Measurements from ENCODE around the gene BRCA1. TPM values are rescaled to one million over a fixed set of nuclear protein-coding genes. Genes with fewer than 3 reads are reported as not detected.
"Not testable (repeated sequence)": the region's sequence is repeated elsewhere in the genome, so short reads cannot be mapped to it uniquely, and the experiment has no call there.

BRCA1 gene
- total and polyA plus RNA-seq, 12 donors, result 1.1 to 10.4 (median 3.7) TPM

DNA sequence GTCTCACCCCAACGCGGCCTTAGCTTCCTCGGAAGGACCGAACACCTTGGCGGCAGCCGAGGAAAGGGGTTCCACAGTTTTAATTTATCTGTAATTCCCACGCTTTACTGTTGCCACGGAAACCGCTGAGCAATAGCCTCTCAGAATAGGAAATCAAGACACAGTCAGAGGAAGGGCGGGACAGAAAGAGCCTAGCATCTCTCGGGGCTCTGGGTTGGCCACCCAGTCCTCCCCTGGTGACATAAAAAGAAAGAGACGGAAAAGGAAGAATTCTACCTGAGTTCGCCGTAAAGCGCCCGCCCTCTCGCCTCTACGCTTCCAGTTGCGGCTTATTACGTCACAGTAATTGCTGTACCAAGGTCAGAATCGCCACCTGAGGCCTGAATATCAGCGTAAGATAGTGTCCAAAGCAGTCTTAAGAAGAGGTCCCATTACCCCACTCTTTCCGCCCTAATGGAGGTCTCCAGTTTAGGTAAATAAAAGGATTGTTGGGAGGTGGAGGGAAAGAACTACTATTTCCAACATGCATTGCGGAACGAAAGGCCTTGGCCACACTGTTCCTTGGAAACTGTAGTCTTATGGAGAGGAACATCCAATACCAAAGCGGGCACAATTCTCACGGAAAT, 45.1 kb upstream of the BRCA1 start:
- peak; percentile 87 to 98 (median 95) for DNase-seq
- Histone ChIP-seq H3K27ac (peak overlapping the region; percentile 78 to 98 (median 97)), H3K4me1 (replicated peaks in 1 of 2) (peaks cover 21 to 44% of the 10 kb centered on the region in 2 donors), H3K4me3 (peak overlapping the region; percentile 51 to 82 (median 73)), H3K27me3 (no peaks in the 10 kb centered on the region), H3K36me3 (replicated peaks in 1 of 2) (no peaks in the 10 kb centered on the region), H3K9me3 (replicated peaks in 1 of 3) (no peaks in the 10 kb centered on the region)
- intact Hi-C loops (cut with DNase I), result loop anchor here in 1 of 2 donors (5.0 kb wide), 1 partner anchor 148 kb away; the partner anchor contains the start of gene VAT1
- 0% methylated on average over 21 to 27 of the region's 27 CpGs for WGBS, 4 donors
- peak in 1 of 2 donors; percentile 40 for TF ChIP-seq POLR2A (IDR thresholded peaks at IDR 0.05)
- TF ChIP-seq, protein P1, sequence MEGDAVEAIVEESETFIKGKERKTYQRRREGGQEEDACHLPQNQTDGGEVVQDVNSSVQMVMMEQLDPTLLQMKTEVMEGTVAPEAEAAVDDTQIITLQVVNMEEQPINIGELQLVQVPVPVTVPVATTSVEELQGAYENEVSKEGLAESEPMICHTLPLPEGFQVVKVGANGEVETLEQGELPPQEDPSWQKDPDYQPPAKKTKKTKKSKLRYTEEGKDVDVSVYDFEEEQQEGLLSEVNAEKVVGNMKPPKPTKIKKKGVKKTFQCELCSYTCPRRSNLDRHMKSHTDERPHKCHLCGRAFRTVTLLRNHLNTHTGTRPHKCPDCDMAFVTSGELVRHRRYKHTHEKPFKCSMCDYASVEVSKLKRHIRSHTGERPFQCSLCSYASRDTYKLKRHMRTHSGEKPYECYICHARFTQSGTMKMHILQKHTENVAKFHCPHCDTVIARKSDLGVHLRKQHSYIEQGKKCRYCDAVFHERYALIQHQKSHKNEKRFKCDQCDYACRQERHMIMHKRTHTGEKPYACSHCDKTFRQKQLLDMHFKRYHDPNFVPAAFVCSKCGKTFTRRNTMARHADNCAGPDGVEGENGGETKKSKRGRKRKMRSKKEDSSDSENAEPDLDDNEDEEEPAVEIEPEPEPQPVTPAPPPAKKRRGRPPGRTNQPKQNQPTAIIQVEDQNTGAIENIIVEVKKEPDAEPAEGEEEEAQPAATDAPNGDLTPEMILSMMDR (IDR thresholded peaks at IDR 0.05), result no peak

DNA sequence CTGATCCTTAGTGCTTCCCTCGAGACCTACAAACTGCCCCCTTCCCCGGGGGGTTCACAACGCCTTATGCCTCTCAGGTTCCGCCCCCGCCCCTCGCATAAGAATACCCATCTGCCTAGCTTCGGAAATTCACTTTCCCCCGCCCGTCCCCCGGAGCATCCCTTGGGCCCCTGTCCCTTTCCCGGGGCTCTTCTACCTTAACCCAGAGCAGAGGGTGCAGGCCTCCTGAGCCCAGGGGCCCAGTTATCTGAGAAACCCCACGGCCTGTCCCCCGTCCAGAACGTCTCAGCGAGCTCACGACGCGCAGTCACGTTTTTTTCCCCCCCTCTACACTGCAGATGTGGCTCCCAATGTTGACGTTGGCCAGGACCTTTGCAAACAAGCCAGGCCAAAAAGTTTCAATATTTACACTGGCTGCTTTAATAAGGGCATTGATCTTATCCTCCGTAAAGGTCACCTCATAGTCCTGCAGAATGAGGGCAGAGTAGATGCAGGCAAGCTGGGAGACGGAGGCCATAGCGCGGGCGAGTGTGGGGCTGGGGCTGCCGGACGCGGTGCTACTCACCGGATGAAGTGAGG, 44.5 kb upstream of the BRCA1 start:
- TF ChIP-seq, protein P1 (IDR thresholded peaks at IDR 0.05), result no peak
- TF ChIP-seq POLR2A (IDR thresholded peaks at IDR 0.05), result no peak
- WGBS, 4 donors, result 1 to 4% (median 1%) methylated on average over 21 to 29 of the region's 29 CpGs

DNA sequence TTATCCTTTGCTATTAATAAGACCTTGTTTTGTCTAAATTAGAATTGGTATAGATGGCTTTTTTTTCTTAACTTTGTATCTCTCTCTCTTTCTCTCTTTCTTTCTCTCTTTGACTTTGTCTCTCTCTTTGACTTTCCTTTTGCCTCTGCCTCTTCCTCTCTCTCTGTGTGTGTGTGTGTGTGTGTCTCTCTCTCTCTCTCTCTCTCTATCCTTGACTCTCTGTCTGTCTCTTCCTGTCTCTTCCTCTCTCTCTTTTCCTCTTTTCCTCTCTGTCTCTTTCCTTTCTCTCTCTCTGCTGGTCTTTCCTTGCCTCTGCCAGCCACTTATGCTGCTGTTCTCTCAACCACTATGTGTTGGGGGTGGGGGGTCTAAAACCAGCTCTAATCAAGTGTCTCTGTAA, 40.8 kb upstream of the BRCA1 start:
- H3K27ac ChIP-seq; H3K27me3 ChIP-seq; DNase-seq; H3K9me3 ChIP-seq (replicated peaks in 1 of 3); H3K4me3 ChIP-seq; H3K36me3 ChIP-seq (replicated peaks in 1 of 2): not testable (repeated sequence)
- intact Hi-C loops (cut with DNase I), result loop anchor here in 1 of 2 donors (5.0 kb wide), 1 partner anchor 34 kb away; no protein-coding TSS in a partner anchor
- peaks cover 6 to 11% of the 10 kb centered on the region in 2 donors for H3K4me1 ChIP-seq (replicated peaks in 1 of 2)

More for the DNA sequence above, 44.5 kb upstream of the BRCA1 start:
- peak overlapping the region in 3 of 4 donors; percentile 66 to 82 (median 80) for H3K4me3 ChIP-seq
- no peaks in the 10 kb centered on the region for H3K36me3 ChIP-seq (replicated peaks in 1 of 2)
- H3K9me3 ChIP-seq (replicated peaks in 1 of 3), result no peaks in the 10 kb centered on the region
- DNase-seq, result peak in 6 of 7 donors; percentile 30 to 63 (median 40)
- intact Hi-C loops (cut with DNase I), result loop anchor here in 1 of 2 donors (5.0 kb wide), 2 partner anchors 37 to 147 kb away; partner anchors contain the start of gene VAT1
- no peaks in the 10 kb centered on the region for H3K27me3 ChIP-seq
- H3K4me1 ChIP-seq (replicated peaks in 1 of 2), result peaks cover 21 to 38% of the 10 kb centered on the region in 2 donors
- peak overlapping the region; percentile 78 to 98 (median 97) for H3K27ac ChIP-seq

DNA sequence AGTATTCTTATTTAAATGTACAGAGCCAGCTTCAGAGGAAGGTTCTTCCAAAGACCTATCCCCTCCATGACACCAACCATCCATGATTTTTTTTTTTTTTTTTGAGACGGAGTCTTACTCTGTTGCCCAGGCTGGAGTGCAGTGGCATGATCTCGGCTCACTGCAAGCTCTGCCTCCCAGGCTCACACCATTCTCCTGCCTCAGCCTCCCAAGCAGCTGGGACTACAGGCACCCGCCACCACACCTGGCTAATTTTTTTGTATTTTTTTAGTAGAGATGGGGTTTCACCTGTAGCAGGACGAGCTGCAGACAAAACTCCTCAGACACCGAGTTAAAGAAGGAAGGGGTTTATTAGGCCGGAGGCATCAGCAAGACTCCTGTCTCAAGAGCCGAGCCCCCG, 34.8 kb upstream of the BRCA1 start:
- H3K9me3 ChIP-seq (replicated peaks in 1 of 3); H3K27me3 ChIP-seq; H3K36me3 ChIP-seq (replicated peaks in 1 of 2); H3K4me3 ChIP-seq; H3K4me1 ChIP-seq (replicated peaks in 1 of 2); intact Hi-C loops (cut with DNase I); H3K27ac ChIP-seq: not testable (repeated sequence)
- WGBS, 4 donors, result 93 to 97% (median 95%) methylated on average over 7 to 8 of the region's 8 CpGs
- DNase-seq, result peak in 1 of 7 donors; percentile 14

DNA sequence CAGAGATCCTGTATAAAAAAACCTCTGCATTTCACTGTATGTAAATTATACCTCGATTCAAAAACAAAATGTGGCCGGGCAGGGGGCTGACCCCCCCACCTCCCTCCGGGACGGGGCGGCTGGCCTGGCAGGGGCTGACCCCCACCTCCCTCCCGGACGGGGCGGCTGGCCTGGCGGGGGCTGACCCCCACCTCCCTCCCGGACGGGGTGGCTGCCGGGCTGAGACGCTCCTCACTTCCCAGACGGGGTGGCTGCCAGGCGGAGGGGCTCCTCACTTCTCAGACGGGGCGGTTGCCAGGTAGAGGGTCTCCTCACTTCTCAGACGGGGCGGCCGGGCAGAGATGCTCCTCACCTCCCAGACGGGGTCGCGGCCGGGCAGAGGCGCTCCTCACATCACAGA, 34.1 kb upstream of the BRCA1 start:
- H3K4me3 ChIP-seq; intact Hi-C loops (cut with DNase I); H3K9me3 ChIP-seq (replicated peaks in 1 of 3); H3K36me3 ChIP-seq (replicated peaks in 1 of 2); H3K27ac ChIP-seq; H3K4me1 ChIP-seq (replicated peaks in 1 of 2); H3K27me3 ChIP-seq: not testable (repeated sequence)
- peak in 1 of 7 donors; percentile 7 for DNase-seq
- 93 to 99% methylated on average over 12 to 22 of the region's 25 CpGs; no CpG with 5 or more reads in 2 of the 4 donors for WGBS, 4 donors

All from adrenal gland (tissue), 12 donors.